ENCODE results near the gene HNRNPK. TPM values are rescaled to one million over a fixed set of nuclear protein-coding genes. Genes with fewer than 3 reads are reported as not detected.

The HNRNPK gene
- total RNA-seq, 1 donor from 2014 or later: 685 TPM

DNA sequence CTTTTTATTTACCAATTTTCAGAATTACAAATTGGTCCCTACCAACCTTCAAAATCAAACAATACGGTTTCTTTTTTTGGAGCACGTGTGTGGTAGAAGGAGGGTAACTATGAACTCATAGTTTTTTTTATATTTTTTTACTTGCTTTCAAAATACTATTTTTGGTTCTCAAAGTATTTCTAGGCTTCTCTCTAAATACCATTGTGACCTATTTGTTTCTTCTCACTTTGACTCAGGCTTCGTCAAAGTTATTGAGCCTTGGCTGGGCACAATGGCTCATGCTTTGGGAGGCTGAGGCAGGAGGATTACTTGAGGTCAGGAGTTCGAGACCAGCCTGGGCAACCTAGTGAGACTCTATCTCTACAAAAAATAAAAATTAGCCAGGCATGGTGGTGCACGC is 47.2 kb downstream of the HNRNPK start:
- no peak for DNase-seq

GRCh38 chr9:83932011-83932410 is 48.0 kb downstream of the HNRNPK start:
- no peak for DNase-seq

DNA sequence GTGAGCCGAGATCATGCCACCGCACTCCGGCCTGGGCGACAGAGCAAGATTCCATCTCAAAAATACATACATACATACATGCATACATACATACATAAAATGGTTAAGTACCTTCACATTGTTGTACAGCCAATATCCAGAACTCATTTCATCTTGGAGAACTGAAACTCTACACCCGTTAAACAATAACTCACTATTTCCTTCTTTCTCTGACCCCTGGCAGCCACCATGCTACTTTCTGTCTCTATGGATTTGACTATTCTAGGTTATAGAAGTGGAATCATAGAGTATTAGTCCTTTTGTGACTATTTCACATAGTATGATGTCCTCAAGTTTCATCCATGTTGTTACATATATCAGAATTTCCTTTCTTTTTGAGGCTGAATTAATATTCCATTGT is 49.1 kb downstream of the HNRNPK start:
- DNase-seq: no peak

DNA sequence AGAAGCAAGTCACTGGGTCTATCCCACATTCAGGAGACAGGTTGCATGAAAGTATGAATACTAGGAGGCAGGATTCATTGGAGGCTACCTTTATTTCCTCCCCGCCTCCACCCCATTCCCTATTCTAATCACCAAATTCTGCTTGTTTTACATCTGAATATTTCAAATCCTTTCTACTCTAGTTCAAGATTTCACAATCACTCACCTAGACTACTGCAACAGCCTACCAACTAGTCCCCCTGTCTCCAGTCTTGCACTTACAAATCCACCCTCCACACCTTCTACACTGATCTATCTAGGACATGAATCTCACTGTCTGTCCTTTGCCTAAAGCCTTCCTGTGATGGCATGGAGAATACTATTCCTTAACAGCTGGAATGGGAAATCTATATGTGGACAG is 52.4 kb downstream of the HNRNPK start:
- DNase-seq: no peak

- DNase-seq: peak; percentile 99
Observed at GRCh38 chr9:83920927-83921707, 58.9 kb downstream of the HNRNPK start, which contains the start of gene KIF27. KIF27 (minus strand) TSS chr9:83921432; CDS start chr9:83915591, 5,841 bp downstream.

DNA sequence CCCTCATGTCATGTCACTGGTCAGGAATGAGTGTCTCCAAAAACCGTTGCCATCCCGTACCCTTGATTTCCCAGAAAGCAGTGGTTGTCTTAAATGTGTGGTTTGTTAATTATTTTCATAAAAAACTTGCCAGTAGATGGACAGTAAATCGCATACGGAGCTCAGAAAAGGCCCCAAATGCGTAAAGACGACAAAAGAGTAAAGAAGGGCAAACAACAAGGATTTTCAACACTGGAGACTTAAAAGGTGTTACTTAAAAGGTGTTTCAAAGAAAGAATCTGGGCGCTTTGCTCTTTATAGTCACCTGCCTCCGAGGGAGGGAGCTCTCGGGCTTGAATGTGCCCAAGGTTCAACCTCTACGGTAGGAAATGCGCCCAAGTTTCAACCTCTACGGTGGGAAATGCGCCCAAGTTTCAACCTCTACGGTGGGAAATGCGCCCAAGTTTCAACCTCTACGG is 59.5 kb downstream of the HNRNPK start:
- DNase-seq: peak; percentile 68

GRCh38 chr9:83919111-83919510 is 60.9 kb downstream of the HNRNPK start:
- DNase-seq: no peak

Other genes with a start within 250 kb of the HNRNPK start
- 2.6 and 4.3 TPM in 2 replicates for gene GKAP1, start 162.4 kb downstream of the HNRNPK start, total RNA-seq
- 2.7 and 4.4 TPM in 2 replicates for gene KIF27, start 58.8 kb downstream of the HNRNPK start, total RNA-seq
- 8.0 and 18.4 TPM in 2 replicates for gene RMI1, start 590 bp upstream of the HNRNPK start, total RNA-seq

Data from dermis blood vessel endothelial cell (primary cell).